ENCODE data around the gene FAM53C. TPM values are rescaled to one million over a fixed set of nuclear protein-coding genes. Genes with fewer than 3 reads are reported as not detected.
"Not testable (repeated sequence)": the region's sequence is repeated elsewhere in the genome, so short reads cannot be mapped to it uniquely, and the experiment has no call there.

FAM53C gene
- total RNA-seq, 4 donors from 2014 or later, result 26.3 to 30.5 (median 29.8) TPM

DNA sequence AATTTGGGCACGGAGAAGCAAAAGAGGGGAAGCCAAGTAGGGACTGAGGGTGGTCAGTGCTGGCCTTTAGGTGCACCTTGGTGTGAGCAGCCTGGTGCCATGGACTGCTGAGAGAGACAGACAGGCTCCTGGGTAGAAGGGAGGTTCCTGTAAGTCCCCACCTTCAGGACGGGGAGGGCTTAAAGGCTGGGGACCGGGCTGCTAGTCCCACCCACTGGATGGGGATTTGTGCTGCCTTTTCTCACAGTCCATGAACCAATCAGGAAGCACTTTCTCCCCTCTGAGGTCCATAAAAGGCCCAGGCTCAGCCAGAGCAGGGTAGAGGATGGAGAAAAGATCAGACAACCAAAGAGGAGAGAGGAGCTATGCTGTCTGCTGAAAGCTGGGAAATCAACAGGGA is 21.7 kb upstream of the FAM53C start:
- TF ChIP-seq, protein P1, sequence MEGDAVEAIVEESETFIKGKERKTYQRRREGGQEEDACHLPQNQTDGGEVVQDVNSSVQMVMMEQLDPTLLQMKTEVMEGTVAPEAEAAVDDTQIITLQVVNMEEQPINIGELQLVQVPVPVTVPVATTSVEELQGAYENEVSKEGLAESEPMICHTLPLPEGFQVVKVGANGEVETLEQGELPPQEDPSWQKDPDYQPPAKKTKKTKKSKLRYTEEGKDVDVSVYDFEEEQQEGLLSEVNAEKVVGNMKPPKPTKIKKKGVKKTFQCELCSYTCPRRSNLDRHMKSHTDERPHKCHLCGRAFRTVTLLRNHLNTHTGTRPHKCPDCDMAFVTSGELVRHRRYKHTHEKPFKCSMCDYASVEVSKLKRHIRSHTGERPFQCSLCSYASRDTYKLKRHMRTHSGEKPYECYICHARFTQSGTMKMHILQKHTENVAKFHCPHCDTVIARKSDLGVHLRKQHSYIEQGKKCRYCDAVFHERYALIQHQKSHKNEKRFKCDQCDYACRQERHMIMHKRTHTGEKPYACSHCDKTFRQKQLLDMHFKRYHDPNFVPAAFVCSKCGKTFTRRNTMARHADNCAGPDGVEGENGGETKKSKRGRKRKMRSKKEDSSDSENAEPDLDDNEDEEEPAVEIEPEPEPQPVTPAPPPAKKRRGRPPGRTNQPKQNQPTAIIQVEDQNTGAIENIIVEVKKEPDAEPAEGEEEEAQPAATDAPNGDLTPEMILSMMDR (IDR thresholded peaks at IDR 0.05), result no peak
- TF ChIP-seq POLR2AphosphoS5 (IDR thresholded peaks at IDR 0.05) (no peak), POLR2A (IDR thresholded peaks at IDR 0.05) (no peak), EP300 (IDR thresholded peaks at IDR 0.05) (no peak)
- Histone ChIP-seq H3K4me3 (no peak overlapping the region), H3K27me3 (peaks cover 8% of the 10 kb centered on the region), H3K27ac (no peak overlapping the region), H3K9me3 (no peaks in the 10 kb centered on the region), H3K4me1 (no peaks in the 10 kb centered on the region), H3K36me3 (no peaks in the 10 kb centered on the region)
- WGBS, 2 donors (ENCODE audit: low coverage in 1 of 2), result no CpG with 5 or more reads among the region's 3 CpGs
- ATAC-seq, result no peak

DNA sequence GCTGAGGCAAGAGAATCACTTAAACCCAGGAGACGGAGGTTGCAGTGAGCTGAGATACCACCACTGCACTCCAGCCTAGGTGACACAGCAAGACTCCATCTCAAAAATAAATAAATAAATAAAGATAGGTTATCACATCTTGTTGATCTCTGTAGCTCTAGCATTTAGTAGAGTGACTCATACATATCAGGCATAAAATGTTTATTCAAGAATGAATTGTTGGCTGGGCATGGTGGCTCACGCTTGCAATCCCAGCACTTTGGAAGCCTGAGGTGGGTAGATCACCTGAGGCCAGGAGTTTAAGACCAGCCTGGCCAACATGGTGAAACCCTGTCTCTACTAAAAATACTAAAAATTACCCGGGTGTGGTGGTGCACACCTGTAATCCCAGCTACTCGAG is 19.9 kb upstream of the FAM53C start:
- not testable (repeated sequence) for H3K4me3 ChIP-seq, H3K36me3 ChIP-seq, H3K27me3 ChIP-seq, H3K4me1 ChIP-seq, ATAC-seq, H3K9me3 ChIP-seq, H3K27ac ChIP-seq
- WGBS, 2 donors (ENCODE audit: low coverage in 1 of 2), result 89% methylated on average over 3 of the region's 4 CpGs; no CpG with 5 or more reads in 1 of the 2 donors

DNA sequence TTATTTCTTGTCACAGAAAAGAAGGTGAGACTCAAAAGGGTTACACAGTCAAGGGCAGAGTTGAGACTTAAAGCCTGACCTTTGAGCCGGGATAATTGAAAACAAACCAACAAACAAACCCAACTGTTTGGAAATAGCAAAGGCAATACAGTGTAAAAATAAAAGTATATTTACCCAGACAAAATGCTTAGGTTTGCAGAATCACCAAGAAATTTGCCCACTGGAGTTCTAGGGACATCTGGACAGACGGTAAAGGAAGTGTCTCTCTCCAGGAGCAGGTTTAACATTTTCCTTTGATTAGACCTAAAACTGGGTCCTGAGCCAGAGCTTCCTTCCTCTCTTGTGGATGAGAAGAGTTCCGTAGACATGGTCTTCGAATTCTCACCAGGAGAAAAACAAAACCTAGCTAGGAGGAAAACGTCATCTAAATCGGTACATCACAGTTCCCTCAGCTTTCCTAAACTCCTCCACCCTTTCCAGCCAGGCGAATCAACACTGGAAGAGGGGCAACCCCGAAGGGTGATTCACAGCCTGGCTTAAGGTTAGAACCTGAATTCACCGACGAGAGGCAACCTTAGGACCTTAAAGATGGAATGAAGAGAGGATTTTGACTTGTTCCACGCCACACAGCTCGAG is 7.1 kb upstream of the FAM53C start:
- whole genome bisulfite sequencing, 2 donors (ENCODE audit: low coverage in 1 of 2), result 1 to 4% methylated on average over 7 to 11 of the region's 12 CpGs
- no peak for TF ChIP-seq POLR2A (IDR thresholded peaks at IDR 0.05)
- TF ChIP-seq, protein P1 (IDR thresholded peaks at IDR 0.05), result no peak
- no peak for TF ChIP-seq EP300 (IDR thresholded peaks at IDR 0.05)
- no peak for TF ChIP-seq POLR2AphosphoS5 (IDR thresholded peaks at IDR 0.05)
- ATAC-seq, result no peak
- no peaks in the 10 kb centered on the region for H3K36me3 ChIP-seq
- H3K27ac ChIP-seq, result no peak overlapping the region
- H3K4me3 ChIP-seq, result peak overlapping the region in 1 of 2 donors; percentile 47
- H3K9me3 ChIP-seq, result no peaks in the 10 kb centered on the region
- H3K4me1 ChIP-seq, result peaks cover 0 to 15% (median 7%) of the 10 kb centered on the region in 3 donors
- H3K27me3 ChIP-seq, result no peaks in the 10 kb centered on the region

DNA sequence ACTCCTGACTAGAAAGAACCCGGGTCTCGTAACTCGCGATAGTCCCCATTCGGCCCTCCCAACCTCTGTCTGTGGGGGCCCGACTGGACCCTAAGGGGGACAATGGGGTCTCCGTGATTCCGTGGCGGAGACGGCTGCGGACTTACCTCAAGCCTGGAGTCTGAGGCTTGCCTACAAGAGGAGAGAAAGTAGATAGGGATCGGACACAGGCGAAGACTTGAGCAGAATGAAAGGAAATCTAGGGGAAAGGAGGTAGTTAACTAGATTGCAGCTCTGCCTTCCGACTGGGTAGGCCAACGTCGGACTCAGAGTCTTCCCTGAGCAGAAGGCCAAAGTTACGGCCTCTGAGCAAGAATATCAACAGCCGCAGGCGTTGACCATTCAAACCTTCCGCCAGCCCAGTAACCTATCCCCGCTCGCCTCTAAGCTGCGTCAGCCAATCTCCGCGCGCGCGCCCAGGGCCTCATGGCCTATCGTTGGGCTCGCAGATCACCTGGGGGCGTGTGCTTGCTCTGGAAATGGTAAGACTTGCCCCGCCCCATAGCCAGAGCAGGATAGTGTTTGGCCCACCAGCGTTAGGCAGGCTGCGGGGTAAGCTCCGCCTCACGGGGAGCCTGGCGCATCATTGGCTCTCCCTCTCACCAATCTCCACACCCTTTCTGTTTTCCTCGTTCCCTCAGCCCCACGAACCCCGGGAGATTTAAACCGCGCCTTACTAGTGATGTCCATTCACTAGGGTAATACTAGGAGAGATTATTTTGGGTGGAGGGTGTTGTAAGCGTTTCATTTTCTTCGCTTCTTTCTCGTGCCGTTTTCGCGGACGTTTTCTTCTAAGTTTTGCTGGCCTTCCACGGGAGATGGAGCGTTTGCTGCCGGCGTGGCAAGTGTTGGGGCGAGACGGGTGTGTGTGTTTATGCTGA is 6.4 kb upstream of the FAM53C start, which contains the start of gene CDC25C:
Gene CDC25C (minus strand): TSS at position 356 of the 920 bp plus-strand sequence. CDS start 624 bp downstream, outside the sequence.
- Histone ChIP-seq H3K9me3 (no peaks in the 10 kb centered on the region), H3K27me3 (no peaks in the 10 kb centered on the region), H3K4me3 (peak within 1 kb of the TSS; percentile 27 to 47), H3K27ac (peak within 1 kb of the TSS in 2 of 4 donors; percentile 39 to 53), H3K36me3 (no peaks in the 10 kb centered on the region), H3K4me1 (peaks cover 0 to 17% (median 7%) of the 10 kb centered on the region in 3 donors)
- TF ChIP-seq, protein P1 (IDR thresholded peaks at IDR 0.05), result no peak
- TF ChIP-seq POLR2A (IDR thresholded peaks at IDR 0.05), result no peak
- TF ChIP-seq POLR2AphosphoS5 (IDR thresholded peaks at IDR 0.05), result no peak
- no peak for TF ChIP-seq EP300 (IDR thresholded peaks at IDR 0.05)
- WGBS, 2 donors (ENCODE audit: low coverage in 1 of 2), result 1 to 3% methylated on average over 13 to 44 of the region's 55 CpGs
- peak; percentile 100 for ATAC-seq

DNA sequence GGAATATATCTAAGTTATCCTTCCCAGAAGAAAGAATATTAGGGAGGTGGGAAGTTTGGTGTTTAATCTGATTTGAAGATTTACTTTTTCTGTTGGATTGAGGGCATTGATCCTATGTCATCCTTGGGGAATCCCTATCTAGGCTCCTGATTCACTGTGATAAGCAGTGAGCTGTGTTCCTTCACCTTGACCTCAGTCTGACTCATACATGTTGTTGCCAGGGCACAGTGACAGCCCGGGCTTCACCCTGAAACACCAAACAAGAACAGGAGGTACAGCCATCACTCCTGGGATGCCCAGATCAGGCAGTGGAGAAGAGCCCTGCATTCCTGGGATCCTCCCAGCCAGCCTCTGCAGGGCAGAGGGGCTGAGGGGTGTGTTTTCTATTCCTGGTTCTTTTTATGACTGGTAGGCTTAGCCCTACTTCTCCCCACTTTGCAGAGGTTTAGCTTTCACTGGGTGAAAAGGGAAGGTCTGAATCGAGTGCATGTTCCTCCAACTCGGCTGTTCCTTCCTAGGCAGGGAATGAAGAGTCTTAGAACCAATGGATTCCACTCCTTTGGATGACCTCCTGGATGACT is 3.1 kb upstream of the FAM53C start:
- Histone ChIP-seq H3K9me3 (no peaks in the 10 kb centered on the region), H3K4me1 (peaks cover 0 to 38% (median 12%) of the 10 kb centered on the region in 3 donors), H3K4me3 (no peak overlapping the region), H3K27ac (no peak overlapping the region), H3K36me3 (no peaks in the 10 kb centered on the region), H3K27me3 (no peaks in the 10 kb centered on the region)
- TF ChIP-seq POLR2AphosphoS5 (IDR thresholded peaks at IDR 0.05) (no peak), POLR2A (IDR thresholded peaks at IDR 0.05) (no peak), EP300 (IDR thresholded peaks at IDR 0.05) (no peak)
- TF ChIP-seq, protein P1 (IDR thresholded peaks at IDR 0.05), result no peak
- WGBS, 2 donors (ENCODE audit: low coverage in 1 of 2), result 20% methylated on average over 1 of the region's 3 CpGs; no CpG with 5 or more reads in 1 of the 2 donors
- no peak for ATAC-seq

All from gastroesophageal sphincter (tissue), 4 donors.